Activated B cell treated with CpG ODN at 0.5 μM for 24 hours (primary cell): ENCODE results near the gene BAIAP3. TPM values are rescaled to one million over a fixed set of nuclear protein-coding genes. Genes with fewer than 3 reads are reported as not detected.

Experiments used
- ATAC-seq: fragments of 200-7000 bp; cut with Tn5 transposase; one replicate; pipeline ENCODE4 v1.10.0; 2021; ENCODE audit warnings: low read depth, mild to moderate bottlenecking, moderate library complexity
- CTCF ChIA-PET: fragments of 350-600 bp; sonication (Branson Sonifier 250); formaldehyde crosslinking; loops from one replicate; lab custom pipeline; 2021; ENCODE audit warnings: antibody characterized with exemption; lab: Charles Lee
- POLR2A ChIA-PET: fragments of 350-600 bp; sonication (Branson Sonifier 250); formaldehyde crosslinking; loops from one replicate; lab custom pipeline; 2021; ENCODE audit warnings: antibody characterized with exemption; lab: Charles Lee
- DNase-seq: peaks from one replicate; pipeline ENCODE4 v3.0.0; 2022
- H3K27ac Mint-ChIP-seq: one replicate; pipeline ENCODE4 v1.8.0; 2020; ENCODE audit warnings: mixed read lengths
- H3K27me3 Mint-ChIP-seq: one replicate; pipeline ENCODE4 v1.8.0; 2021; ENCODE audit warnings: mixed read lengths
- H3K36me3 Mint-ChIP-seq: one replicate; pipeline ENCODE4 v1.8.0; 2021; ENCODE audit warnings: low read depth, mixed read lengths
- H3K4me1 Mint-ChIP-seq: one replicate; pipeline ENCODE4 v1.8.0; 2021; ENCODE audit warnings: mixed read lengths
- H3K4me3 Mint-ChIP-seq: one replicate; pipeline ENCODE4 v1.8.0; 2020; ENCODE audit warnings: mild to moderate bottlenecking, mixed read lengths
- H3K9me3 Mint-ChIP-seq: one replicate; pipeline ENCODE4 v1.8.0; 2020; ENCODE audit warnings: mixed read lengths
- intact Hi-C: fragments of 100-400 bp; cut with micrococcal nuclease; formaldehyde crosslinking; loops from one replicate; pipeline ENCODE4 v1.15.1; 2024
- total RNA-seq: library from RNA; stranded (reverse); gene quantifications from 2 replicates; pipeline ENCODE4 v1.2.3, GENCODE V29; 2022
- TF ChIP-seq, protein P1 (sequence below): fragments of 200-600 bp; IDR thresholded peaks from one replicate; pipeline ENCODE4 v1.8.0; 2022; ENCODE audit warnings: antibody characterized with exemption, mild to moderate bottlenecking

BAIAP3 gene
- total RNA-seq, 1 donor from 2014 or later: 8.5 TPM

DNA sequence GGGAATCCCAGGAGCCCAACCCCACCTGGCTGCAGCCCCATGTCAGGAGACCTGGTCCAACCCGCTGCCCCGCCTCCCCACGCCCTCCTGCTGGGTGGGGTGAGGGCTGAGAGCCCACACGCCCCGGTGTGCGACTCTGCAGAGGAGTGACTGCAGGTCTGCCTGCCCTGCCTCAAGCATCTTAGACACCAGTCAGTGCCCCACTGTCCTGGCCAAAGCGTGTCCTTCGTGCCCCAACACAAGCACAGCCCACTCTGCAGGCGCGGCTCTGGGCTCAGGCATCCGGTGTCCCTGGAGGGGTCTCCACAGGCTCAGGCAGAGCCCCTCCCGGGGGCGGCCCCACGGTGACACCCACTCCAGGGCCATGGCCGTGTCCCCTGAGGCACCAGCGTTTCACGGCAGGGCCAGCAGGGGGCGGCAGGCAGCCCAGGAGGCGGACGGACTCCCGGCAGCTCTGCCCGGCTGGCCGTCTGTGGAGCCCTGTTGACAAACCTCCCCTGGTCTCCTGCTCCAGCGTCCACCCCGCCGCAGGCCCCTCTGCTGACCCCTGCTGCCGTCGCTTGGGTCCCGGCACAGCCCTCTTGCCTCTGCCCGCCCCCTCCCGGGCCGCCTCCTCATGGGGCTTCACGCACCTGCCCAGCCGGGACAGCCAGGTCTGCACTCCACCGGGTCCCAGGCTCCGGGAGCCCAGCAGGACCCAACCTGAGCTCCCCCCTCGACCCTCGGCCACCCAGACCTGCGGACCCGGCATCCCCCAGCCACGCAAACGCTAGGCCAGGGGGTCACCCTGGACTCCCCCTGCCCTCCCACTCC lies 32.6 kb upstream of the BAIAP3 start:
- intact Hi-C loops: no loop called here
- peak; percentile 73 for ATAC-seq
- POLR2A ChIA-PET: interaction anchor here (0.5 to 1.5 kb wide), 4 partner anchors 8 to 411 kb away, joined by 3 to 5 read pairs (median 4); partner anchors contain the start of gene UBE2I
- TF ChIP-seq, protein P1, sequence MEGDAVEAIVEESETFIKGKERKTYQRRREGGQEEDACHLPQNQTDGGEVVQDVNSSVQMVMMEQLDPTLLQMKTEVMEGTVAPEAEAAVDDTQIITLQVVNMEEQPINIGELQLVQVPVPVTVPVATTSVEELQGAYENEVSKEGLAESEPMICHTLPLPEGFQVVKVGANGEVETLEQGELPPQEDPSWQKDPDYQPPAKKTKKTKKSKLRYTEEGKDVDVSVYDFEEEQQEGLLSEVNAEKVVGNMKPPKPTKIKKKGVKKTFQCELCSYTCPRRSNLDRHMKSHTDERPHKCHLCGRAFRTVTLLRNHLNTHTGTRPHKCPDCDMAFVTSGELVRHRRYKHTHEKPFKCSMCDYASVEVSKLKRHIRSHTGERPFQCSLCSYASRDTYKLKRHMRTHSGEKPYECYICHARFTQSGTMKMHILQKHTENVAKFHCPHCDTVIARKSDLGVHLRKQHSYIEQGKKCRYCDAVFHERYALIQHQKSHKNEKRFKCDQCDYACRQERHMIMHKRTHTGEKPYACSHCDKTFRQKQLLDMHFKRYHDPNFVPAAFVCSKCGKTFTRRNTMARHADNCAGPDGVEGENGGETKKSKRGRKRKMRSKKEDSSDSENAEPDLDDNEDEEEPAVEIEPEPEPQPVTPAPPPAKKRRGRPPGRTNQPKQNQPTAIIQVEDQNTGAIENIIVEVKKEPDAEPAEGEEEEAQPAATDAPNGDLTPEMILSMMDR: no peak
- no peak overlapping the region for H3K27ac Mint-ChIP-seq
- H3K36me3 Mint-ChIP-seq: no peaks in the 10 kb centered on the region
- DNase-seq: peak; percentile 83
- peaks cover 7% of the 10 kb centered on the region for H3K27me3 Mint-ChIP-seq
- H3K4me1 Mint-ChIP-seq: peaks cover 50% of the 10 kb centered on the region
- H3K9me3 Mint-ChIP-seq: no peaks in the 10 kb centered on the region
- CTCF ChIA-PET: interaction anchor here (0.7 to 1.7 kb wide), 4 partner anchors 9 to 198 kb away, joined by 3 to 5 read pairs (median 4); partner anchors contain the start of gene UBE2I
- H3K4me3 Mint-ChIP-seq: no peak overlapping the region

DNA sequence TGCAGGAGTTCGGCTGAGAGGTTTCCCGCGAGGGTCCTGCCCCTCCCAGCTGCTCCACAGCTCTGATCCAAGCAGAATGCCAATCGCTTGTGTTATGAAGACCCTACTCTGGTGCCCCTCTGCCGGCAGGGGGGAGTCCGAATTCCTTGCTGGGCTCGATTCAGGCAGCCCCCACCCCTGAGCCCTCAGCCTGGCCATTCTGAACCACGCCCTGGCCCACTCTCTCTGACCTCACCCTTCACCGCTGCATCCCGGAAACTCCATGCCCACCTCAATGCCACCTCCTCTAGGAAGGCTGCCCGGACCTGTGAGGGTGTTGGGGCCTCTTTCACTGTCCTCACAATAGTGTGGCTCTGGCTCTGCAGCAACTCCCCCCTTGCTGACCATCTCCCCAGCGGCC lies 31.9 kb upstream of the BAIAP3 start:
- DNase-seq: no peak
- CTCF ChIA-PET: interaction anchor here (0.7 to 1.7 kb wide), 4 partner anchors 8 to 198 kb away, joined by 3 to 5 read pairs (median 4); partner anchors contain the start of gene UBE2I
- no peaks in the 10 kb centered on the region for H3K36me3 Mint-ChIP-seq
- TF ChIP-seq, protein P1: no peak
- H3K9me3 Mint-ChIP-seq: no peaks in the 10 kb centered on the region
- H3K4me1 Mint-ChIP-seq: peaks cover 52% of the 10 kb centered on the region
- ATAC-seq: no peak
- no peak overlapping the region for H3K4me3 Mint-ChIP-seq
- POLR2A ChIA-PET: interaction anchor here (0.5 to 1.5 kb wide), 3 partner anchors 7 to 410 kb away, joined by 3 to 5 read pairs (median 4); partner anchors contain the start of gene UBE2I
- H3K27ac Mint-ChIP-seq: no peak overlapping the region
- intact Hi-C loops: no loop called here
- H3K27me3 Mint-ChIP-seq: peaks cover 7% of the 10 kb centered on the region

DNA sequence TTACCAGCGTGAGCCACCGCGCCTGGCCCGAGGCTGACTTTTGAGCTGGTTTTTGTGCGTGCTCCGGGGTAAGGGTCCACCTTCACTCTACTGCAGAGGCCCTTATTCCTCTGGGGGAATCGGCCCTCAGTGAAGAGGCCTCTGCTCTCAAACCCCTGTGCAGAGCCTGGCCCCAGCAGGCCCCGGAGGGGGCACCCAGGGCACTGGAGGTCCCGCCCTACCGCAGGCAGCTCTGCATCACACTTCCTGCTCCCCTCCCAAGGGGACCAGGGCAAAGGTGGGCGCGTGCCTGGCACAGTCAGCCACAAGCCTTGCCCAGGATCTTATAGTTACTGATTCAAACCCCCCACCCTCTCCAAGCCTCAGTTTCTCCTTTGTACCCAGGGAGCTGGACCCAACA lies 27.6 kb upstream of the BAIAP3 start:
- intact Hi-C loops: loop anchor here (5.0 kb wide), 1 partner anchor 411 kb away; no protein-coding TSS in a partner anchor
- Mint-ChIP-seq H3K27ac (peak overlapping the region; percentile 59), H3K4me1 (peaks cover 57% of the 10 kb centered on the region), H3K4me3 (no peak overlapping the region), H3K36me3 (peaks cover 10% of the 10 kb centered on the region), H3K9me3 (no peaks in the 10 kb centered on the region), H3K27me3 (no peaks in the 10 kb centered on the region)
- TF ChIP-seq, protein P1: no peak
- ChIA-PET POLR2A (interaction anchor here (0.7 to 1.8 kb wide), 5 partner anchors 11 to 850 kb away, joined by 3 to 5 read pairs (median 4); partner anchors contain the start of genes TELO2, TRAF7 and UQCC4), CTCF (no interaction called here)
- DNase-seq (no peak), ATAC-seq (no peak)

GRCh38 chr16:1306334-1306733 lies 27.1 kb upstream of the BAIAP3 start:
- H3K27ac Mint-ChIP-seq: peak overlapping the region; percentile 59
- CTCF ChIA-PET: no interaction called here
- H3K27me3 Mint-ChIP-seq: no peaks in the 10 kb centered on the region
- H3K9me3 Mint-ChIP-seq: no peaks in the 10 kb centered on the region
- peak overlapping the region; percentile 53 for H3K4me3 Mint-ChIP-seq
- H3K4me1 Mint-ChIP-seq: peaks cover 61% of the 10 kb centered on the region
- no peak for DNase-seq
- ATAC-seq: no peak
- POLR2A ChIA-PET: interaction anchor here (0.9 to 1.2 kb wide), 2 partner anchors 20 to 114 kb away, joined by 4 read pairs; partner anchors contain the start of gene UQCC4
- TF ChIP-seq, protein P1: no peak
- H3K36me3 Mint-ChIP-seq: peaks cover 14% of the 10 kb centered on the region
- intact Hi-C loops: loop anchor here (5.0 kb wide), 1 partner anchor 411 kb away; no protein-coding TSS in a partner anchor
